Measurements from ENCODE around the gene IFIT3.
"Not testable (repeated sequence)": the region's sequence is repeated elsewhere in the genome, so short reads cannot be mapped to it uniquely, and the experiment has no call there.

Gene IFIT3

GRCh38 chr10:89327803-89328441, at the start of gene IFIT3:
TSS of gene IFIT3 (plus strand) at chr10:89327997. CDS start at chr10:89328074, 77 bp downstream.
- Histone ChIP-seq H3K9ac (ENCODE audit: low read depth, low read length) (peak within 1 kb of the TSS; percentile 61), H3K4me3 (ENCODE audit: low read depth, low read length) (peak within 1 kb of the TSS; percentile 36; the same call in 1 of the 2 replicates), H3K27me3 (ENCODE audit: control insufficient read depth, insufficient read depth, low read length) (no peaks in the 10 kb centered on the region), H3K27ac (ENCODE audit: low read depth, low read length) (peak within 1 kb of the TSS; percentile 84), H3K4me1 (ENCODE audit: control insufficient read depth, insufficient read depth, low read length) (peaks cover 27% of the 10 kb centered on the region), H3K36me3 (ENCODE audit: control insufficient read depth, insufficient read depth, low read length) (no peaks in the 10 kb centered on the region), H3K9me3 (ENCODE audit: control insufficient read depth, insufficient read depth, low read length) (no peaks in the 10 kb centered on the region)

GRCh38 chr10:89278034-89278535, 49.7 kb upstream of the IFIT3 start:
- Histone ChIP-seq H3K4me3 (ENCODE audit: low read depth, low read length) (no peak overlapping the region), H3K9ac (ENCODE audit: low read depth, low read length) (no peak overlapping the region), H3K27ac (ENCODE audit: low read depth, low read length) (peak overlapping the region; percentile 53), H3K36me3 (ENCODE audit: control insufficient read depth, insufficient read depth, low read length) (no peaks in the 10 kb centered on the region), H3K9me3 (ENCODE audit: control insufficient read depth, insufficient read depth, low read length) (no peaks in the 10 kb centered on the region), H3K4me1 (ENCODE audit: control insufficient read depth, insufficient read depth, low read length) (0 out of 2 replicates have a peak, but pooled peaks cover 6% of the 10 kb centered on the region), H3K27me3 (ENCODE audit: control insufficient read depth, insufficient read depth, low read length) (no peaks in the 10 kb centered on the region)

- Histone ChIP-seq H3K9ac (ENCODE audit: low read depth, low read length) (no peak overlapping the region), H3K4me3 (ENCODE audit: low read depth, low read length) (no peak overlapping the region), H3K9me3 (ENCODE audit: control insufficient read depth, insufficient read depth, low read length) (no peaks in the 10 kb centered on the region), H3K4me1 (ENCODE audit: control insufficient read depth, insufficient read depth, low read length) (peaks cover 13% of the 10 kb centered on the region), H3K36me3 (ENCODE audit: control insufficient read depth, insufficient read depth, low read length) (no peaks in the 10 kb centered on the region), H3K27ac (ENCODE audit: low read depth, low read length) (no peak overlapping the region), H3K27me3 (ENCODE audit: control insufficient read depth, insufficient read depth, low read length) (no peaks in the 10 kb centered on the region)
These were observed 48.9 kb upstream of the IFIT3 start for GRCh38 chr10:89278900-89279392.

GRCh38 chr10:89279421-89279869, 48.4 kb upstream of the IFIT3 start:
- H3K27me3 ChIP-seq (ENCODE audit: control insufficient read depth, insufficient read depth, low read length): no peaks in the 10 kb centered on the region
- no peak overlapping the region for H3K9ac ChIP-seq (ENCODE audit: low read depth, low read length)
- peaks cover 18% of the 10 kb centered on the region for H3K4me1 ChIP-seq (ENCODE audit: control insufficient read depth, insufficient read depth, low read length)
- no peak overlapping the region for H3K4me3 ChIP-seq (ENCODE audit: low read depth, low read length)
- no peaks in the 10 kb centered on the region for H3K9me3 ChIP-seq (ENCODE audit: control insufficient read depth, insufficient read depth, low read length)
- H3K36me3 ChIP-seq (ENCODE audit: control insufficient read depth, insufficient read depth, low read length): no peaks in the 10 kb centered on the region
- no peak overlapping the region for H3K27ac ChIP-seq (ENCODE audit: low read depth, low read length)

GRCh38 chr10:89280508-89280907, 47.3 kb upstream of the IFIT3 start:
- no peaks in the 10 kb centered on the region for H3K27me3 ChIP-seq (ENCODE audit: control insufficient read depth, insufficient read depth, low read length)
- peaks cover 20% of the 10 kb centered on the region for H3K4me1 ChIP-seq (ENCODE audit: control insufficient read depth, insufficient read depth, low read length)
- no peak overlapping the region for H3K4me3 ChIP-seq (ENCODE audit: low read depth, low read length)
- H3K9me3 ChIP-seq (ENCODE audit: control insufficient read depth, insufficient read depth, low read length): no peaks in the 10 kb centered on the region
- no peak overlapping the region for H3K27ac ChIP-seq (ENCODE audit: low read depth, low read length)
- no peaks in the 10 kb centered on the region for H3K36me3 ChIP-seq (ENCODE audit: control insufficient read depth, insufficient read depth, low read length)
- no peak overlapping the region for H3K9ac ChIP-seq (ENCODE audit: low read depth, low read length)

GRCh38 chr10:89281606-89282395, 46.0 kb upstream of the IFIT3 start:
- H3K4me1 ChIP-seq (ENCODE audit: control insufficient read depth, insufficient read depth, low read length): peaks cover 20% of the 10 kb centered on the region
- no peaks in the 10 kb centered on the region for H3K9me3 ChIP-seq (ENCODE audit: control insufficient read depth, insufficient read depth, low read length)
- H3K27me3 ChIP-seq (ENCODE audit: control insufficient read depth, insufficient read depth, low read length): no peaks in the 10 kb centered on the region
- H3K36me3 ChIP-seq (ENCODE audit: control insufficient read depth, insufficient read depth, low read length): no peaks in the 10 kb centered on the region
- H3K27ac ChIP-seq (ENCODE audit: low read depth, low read length): no peak overlapping the region
- no peak overlapping the region for H3K4me3 ChIP-seq (ENCODE audit: low read depth, low read length)
- H3K9ac ChIP-seq (ENCODE audit: low read depth, low read length): no peak overlapping the region

GRCh38 chr10:89283025-89283935, 44.5 kb upstream of the IFIT3 start:
- Histone ChIP-seq H3K4me1 (ENCODE audit: control insufficient read depth, insufficient read depth, low read length) (peaks cover 16% of the 10 kb centered on the region), H3K9me3 (ENCODE audit: control insufficient read depth, insufficient read depth, low read length) (no peaks in the 10 kb centered on the region), H3K27ac (ENCODE audit: low read depth, low read length) (peak overlapping the region; percentile 8), H3K4me3 (ENCODE audit: low read depth, low read length) (no peak overlapping the region), H3K27me3 (ENCODE audit: control insufficient read depth, insufficient read depth, low read length) (no peaks in the 10 kb centered on the region), H3K9ac (ENCODE audit: low read depth, low read length) (peak overlapping the region; percentile 25; the same call in 1 of the 2 replicates), H3K36me3 (ENCODE audit: control insufficient read depth, insufficient read depth, low read length) (no peaks in the 10 kb centered on the region)

GRCh38 chr10:89283936-89284475, 43.8 kb upstream of the IFIT3 start:
- H3K27me3 ChIP-seq (ENCODE audit: control insufficient read depth, insufficient read depth, low read length): no peaks in the 10 kb centered on the region
- H3K36me3 ChIP-seq (ENCODE audit: control insufficient read depth, insufficient read depth, low read length): no peaks in the 10 kb centered on the region
- peak overlapping the region; percentile 25; the same call in 1 of the 2 replicates for H3K9ac ChIP-seq (ENCODE audit: low read depth, low read length)
- peaks cover 14% of the 10 kb centered on the region for H3K4me1 ChIP-seq (ENCODE audit: control insufficient read depth, insufficient read depth, low read length)
- no peaks in the 10 kb centered on the region for H3K9me3 ChIP-seq (ENCODE audit: control insufficient read depth, insufficient read depth, low read length)
- peak overlapping the region; percentile 8 for H3K27ac ChIP-seq (ENCODE audit: low read depth, low read length)
- H3K4me3 ChIP-seq (ENCODE audit: low read depth, low read length): no peak overlapping the region

GRCh38 chr10:89284711-89285110, 43.1 kb upstream of the IFIT3 start:
- H3K36me3 ChIP-seq (ENCODE audit: control insufficient read depth, insufficient read depth, low read length); H3K27me3 ChIP-seq (ENCODE audit: control insufficient read depth, insufficient read depth, low read length); H3K9ac ChIP-seq (ENCODE audit: low read depth, low read length); H3K4me3 ChIP-seq (ENCODE audit: low read depth, low read length); H3K9me3 ChIP-seq (ENCODE audit: control insufficient read depth, insufficient read depth, low read length): not testable (repeated sequence)
- H3K27ac ChIP-seq (ENCODE audit: low read depth, low read length): peak overlapping the region; percentile 8
- H3K4me1 ChIP-seq (ENCODE audit: control insufficient read depth, insufficient read depth, low read length): peaks cover 14% of the 10 kb centered on the region

GRCh38 chr10:89285303-89285702, 42.5 kb upstream of the IFIT3 start:
- not testable (repeated sequence) for H3K36me3 ChIP-seq (ENCODE audit: control insufficient read depth, insufficient read depth, low read length); H3K27ac ChIP-seq (ENCODE audit: low read depth, low read length); H3K27me3 ChIP-seq (ENCODE audit: control insufficient read depth, insufficient read depth, low read length); H3K9me3 ChIP-seq (ENCODE audit: control insufficient read depth, insufficient read depth, low read length); H3K9ac ChIP-seq (ENCODE audit: low read depth, low read length); H3K4me3 ChIP-seq (ENCODE audit: low read depth, low read length)
- peaks cover 14% of the 10 kb centered on the region for H3K4me1 ChIP-seq (ENCODE audit: control insufficient read depth, insufficient read depth, low read length)
